Common myeloid progenitor, CD34-positive (primary cell): ENCODE measurements around the gene GJA4.
"Not testable (repeated sequence)": the region's sequence is repeated elsewhere in the genome, so short reads cannot be mapped to it uniquely, and the experiment has no call there.

Experiments
- CTCF ChIA-PET: fragments of 350-600 bp; sonication (Branson Sonifier 250); formaldehyde crosslinking; loops from one replicate; lab custom pipeline; 2021; ENCODE audit warnings: antibody characterized with exemption; lab: Charles Lee
- POLR2A ChIA-PET: fragments of 350-600 bp; sonication (Branson Sonifier 250); formaldehyde crosslinking; loops from one replicate; lab custom pipeline; 2021; ENCODE audit warnings: antibody characterized with exemption; lab: Charles Lee
- DNase-seq, 3 donors: peaks; one replicate each; pipeline versions ENCODE4 v3.0.0 to v3.0.0-alpha.2; 2013
- H3K27ac ChIP-seq, 2 experiments: 1 replicate in 1 of 2; 2 replicates in 1 of 2; pipeline ENCODE4 v1.7.0; 2013; ENCODE audit warnings: inconsistent platforms in 2 of 2, low read length in 2 of 2, mild to moderate bottlenecking in 2 of 2, low read depth in 1 of 2, moderate library complexity in 1 of 2; ENCODE audit not compliant: severe bottlenecking in 2 of 2, insufficient read depth in 1 of 2, poor library complexity in 1 of 2
- H3K27me3 ChIP-seq, 5 experiments: replicated peaks in 2 of 5; 1 replicate in 3 of 5; 2 replicates in 2 of 5; pipeline versions ENCODE4 v1.6.1 to v1.7.0; 2013; ENCODE audit warnings: low read length in 4 of 5, mild to moderate bottlenecking in 2 of 5, moderate library complexity in 2 of 5, inconsistent platforms in 1 of 5; ENCODE audit not compliant: insufficient read depth in 5 of 5, control insufficient read depth in 4 of 5
- H3K36me3 ChIP-seq, 4 experiments: 1 replicate in 2 of 4; 2 replicates in 2 of 4; pipeline versions ENCODE4 v1.6.1 to v1.7.0; 2013; ENCODE audit warnings: low read length in 3 of 4, control low read depth in 1 of 4, mild to moderate bottlenecking in 1 of 4; ENCODE audit not compliant: control insufficient read depth in 4 of 4, insufficient read depth in 4 of 4
- H3K4me1 ChIP-seq, 4 experiments: 1 replicate in 3 of 4; 2 replicates in 1 of 4; pipeline versions ENCODE4 v1.6.1 to v1.7.1; 2013; ENCODE audit warnings: low read length in 3 of 4, mild to moderate bottlenecking in 3 of 4, control low read depth in 1 of 4, inconsistent platforms in 1 of 4, moderate library complexity in 1 of 4; ENCODE audit not compliant: control insufficient read depth in 4 of 4, insufficient read depth in 4 of 4; ENCODE audit errors: control extremely low read depth in 1 of 4
- H3K4me3 ChIP-seq, 7 experiments: 1 replicate in 4 of 7; 2 replicates in 3 of 7; pipeline versions ENCODE4 v1.5.1 to v1.7.0; 2013; ENCODE audit warnings: mild to moderate bottlenecking in 7 of 7, low read length in 6 of 7, moderate library complexity in 6 of 7, inconsistent platforms in 2 of 7, low read depth in 2 of 7, control low read depth in 1 of 7; ENCODE audit not compliant: insufficient read depth in 4 of 7, control insufficient read depth in 1 of 7; ENCODE audit errors: extremely low read depth in 1 of 7
- H3K9me3 ChIP-seq, 5 experiments: 1 replicate in 4 of 5; 2 replicates in 1 of 5; pipeline versions ENCODE4 v1.6.1 to v1.7.1; 2013; ENCODE audit warnings: low read length in 4 of 5, mild to moderate bottlenecking in 2 of 5, inconsistent platforms in 1 of 5, low read depth in 1 of 5, moderate library complexity in 1 of 5; ENCODE audit not compliant: control insufficient read depth in 4 of 5, insufficient read depth in 2 of 5; ENCODE audit errors: control extremely low read depth in 1 of 5
- WGBS: methylation state at CpG from one replicate; pipeline ENCODE4 v1.1.5; 2013; ENCODE audit not compliant: insufficient coverage; 5-methylcytosine and 5-hydroxymethylcytosine counted together

GJA4 gene

GRCh38 chr1:34768856-34769255 is 23.9 kb upstream of the GJA4 start:
- Histone ChIP-seq H3K4me1 (no peaks in the 10 kb centered on the region), H3K36me3 (no peaks in the 10 kb centered on the region), H3K27me3 (peaks cover 0 to 3% (median 0%) of the 10 kb centered on the region in 5 experiments), H3K9me3 (peaks cover 0 to 1% (median 0%) of the 10 kb centered on the region in 5 experiments), H3K4me3 (no peak overlapping the region), H3K27ac (no peak overlapping the region)
- ChIA-PET CTCF (no interaction called here), POLR2A (no interaction called here)
- WGBS = 100% methylated on average over 1 of the region's 3 CpGs
- no peak for DNase-seq

DNA sequence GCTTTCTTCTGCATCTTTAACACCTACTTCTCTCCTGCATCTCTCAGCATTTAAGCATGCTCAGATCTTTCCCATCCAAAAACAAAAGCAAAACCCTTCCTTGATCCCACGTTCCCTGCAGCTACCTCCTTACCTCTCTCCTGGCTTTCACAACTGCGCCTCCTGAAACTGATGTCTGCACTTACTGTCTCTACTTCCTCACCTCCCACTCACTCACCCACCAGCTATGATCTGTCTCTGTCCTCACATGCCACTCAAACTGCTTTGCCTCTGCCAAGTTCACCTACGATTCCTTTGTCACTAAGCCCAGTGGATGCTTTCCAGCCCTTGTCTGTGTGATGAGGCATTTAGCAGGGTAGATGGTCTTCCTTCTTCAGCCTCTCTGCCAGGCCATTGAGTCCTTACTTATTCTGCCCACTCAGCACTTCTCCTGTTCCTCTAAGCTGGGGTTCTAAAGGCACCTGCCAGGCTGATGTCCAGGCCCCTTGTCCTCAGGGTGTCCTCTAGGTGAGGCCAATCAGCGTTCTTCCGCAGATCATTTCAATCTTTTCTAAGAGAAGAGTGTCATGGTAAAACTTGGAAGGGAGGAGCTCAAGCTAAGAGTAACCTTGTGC is 21.8 kb upstream of the GJA4 start:
- CTCF ChIA-PET = no interaction called here
- 96% methylated on average over 4 of the region's 5 CpGs for WGBS
- POLR2A ChIA-PET = no interaction called here
- peaks cover 0 to 4% (median 0%) of the 10 kb centered on the region in 5 experiments for H3K27me3 ChIP-seq
- no peaks in the 10 kb centered on the region for H3K4me1 ChIP-seq
- H3K36me3 ChIP-seq = no peaks in the 10 kb centered on the region
- H3K9me3 ChIP-seq = no peaks in the 10 kb centered on the region
- H3K4me3 ChIP-seq = no peak overlapping the region
- DNase-seq = no peak
- no peak overlapping the region for H3K27ac ChIP-seq

DNA sequence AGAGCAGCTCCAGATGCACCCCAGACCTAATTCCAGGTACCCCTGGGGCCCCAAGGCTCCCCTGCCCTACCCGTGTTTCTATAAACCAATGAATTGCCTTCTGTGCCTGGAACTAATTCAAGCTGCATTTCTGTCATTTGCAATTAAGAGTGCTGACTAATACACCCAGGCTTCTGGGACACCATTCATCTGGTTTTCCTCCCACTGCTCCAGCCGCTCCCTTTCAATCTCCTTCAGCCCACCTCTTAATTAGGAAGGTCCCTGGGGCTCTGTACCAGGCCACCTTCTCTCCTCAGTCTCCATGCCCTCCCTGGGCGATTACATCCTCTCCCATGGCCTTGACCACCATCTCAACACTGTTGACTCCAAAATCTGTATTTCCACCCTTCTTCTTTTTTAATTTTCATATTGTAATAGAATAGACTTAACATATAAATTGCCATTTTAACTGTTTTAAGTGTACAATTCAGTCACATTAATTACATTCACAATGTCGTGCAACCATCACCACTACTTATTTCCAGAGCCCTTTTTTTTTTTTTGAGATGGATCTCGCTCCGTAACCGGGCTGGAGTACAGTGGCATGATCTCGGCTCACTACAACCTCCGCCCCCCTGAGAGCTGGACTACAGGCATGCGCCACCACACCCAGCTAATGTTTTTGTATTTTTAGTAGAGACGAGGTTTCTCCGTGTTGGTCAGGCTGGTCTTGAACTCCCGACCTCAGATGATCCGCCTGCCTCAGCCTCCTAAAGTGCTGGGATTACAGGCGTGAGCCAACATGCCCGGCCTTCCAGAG is 21.0 kb upstream of the GJA4 start:
- Histone ChIP-seq H3K4me3 (no peak overlapping the region), H3K4me1 (peaks cover 0 to 7% (median 1%) of the 10 kb centered on the region in 4 experiments), H3K27me3 (peaks cover 0 to 6% (median 0%) of the 10 kb centered on the region in 5 experiments), H3K27ac (no peak overlapping the region), H3K9me3 (no peaks in the 10 kb centered on the region), H3K36me3 (no peaks in the 10 kb centered on the region)
- ChIA-PET CTCF (interaction anchor here (1.2 kb wide), 1 partner anchor 30 kb away, joined by 3 read pairs; no protein-coding TSS in a partner anchor), POLR2A (no interaction called here)
- no peak for DNase-seq
- 98% methylated on average over 11 of the region's 16 CpGs for WGBS

DNA sequence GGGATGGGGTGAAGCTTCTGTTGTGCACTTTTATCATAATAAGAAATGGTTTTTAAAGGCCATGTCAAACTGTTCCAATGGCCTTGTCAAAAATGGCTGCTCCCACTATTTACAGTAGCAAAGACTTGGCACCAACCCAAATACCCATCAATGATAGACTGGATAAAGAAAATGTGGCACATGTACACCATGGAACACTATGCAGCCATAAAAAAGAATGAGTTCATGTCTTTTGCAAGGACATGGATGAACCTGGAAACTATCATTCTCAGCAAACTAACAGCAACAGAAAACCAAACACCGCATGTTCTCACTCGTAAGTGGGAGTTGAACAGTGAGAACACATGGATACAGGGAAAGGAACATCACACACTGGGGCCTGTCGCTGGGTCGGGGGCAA is 19.7 kb upstream of the GJA4 start:
- peaks cover 0 to 14% (median 5%) of the 10 kb centered on the region in 4 experiments for H3K4me1 ChIP-seq
- H3K36me3 ChIP-seq, DNase-seq, H3K9me3 ChIP-seq, H3K27ac ChIP-seq, H3K4me3 ChIP-seq, H3K27me3 ChIP-seq, POLR2A ChIA-PET: not testable (repeated sequence)
- WGBS = no CpG with 5 or more reads among the region's 4 CpGs
- CTCF ChIA-PET = interaction anchor here (1.2 kb wide), 1 partner anchor 31 kb away, joined by 3 read pairs; no protein-coding TSS in a partner anchor

- no peaks in the 10 kb centered on the region for H3K36me3 ChIP-seq
- ChIA-PET CTCF (no interaction called here), POLR2A (no interaction called here)
- H3K4me1 ChIP-seq = peaks cover 0 to 14% (median 5%) of the 10 kb centered on the region in 4 experiments
- H3K27me3 ChIP-seq = peaks cover 0 to 7% (median 2%) of the 10 kb centered on the region in 5 experiments
- 98% methylated on average over 8 of the region's 8 CpGs for WGBS
- no peak for DNase-seq
- no peaks in the 10 kb centered on the region for H3K9me3 ChIP-seq
- H3K4me3 ChIP-seq = no peak overlapping the region
- no peak overlapping the region for H3K27ac ChIP-seq
These were observed 17.8 kb upstream of the GJA4 start for GRCh38 chr1:34774957-34775356.

DNA sequence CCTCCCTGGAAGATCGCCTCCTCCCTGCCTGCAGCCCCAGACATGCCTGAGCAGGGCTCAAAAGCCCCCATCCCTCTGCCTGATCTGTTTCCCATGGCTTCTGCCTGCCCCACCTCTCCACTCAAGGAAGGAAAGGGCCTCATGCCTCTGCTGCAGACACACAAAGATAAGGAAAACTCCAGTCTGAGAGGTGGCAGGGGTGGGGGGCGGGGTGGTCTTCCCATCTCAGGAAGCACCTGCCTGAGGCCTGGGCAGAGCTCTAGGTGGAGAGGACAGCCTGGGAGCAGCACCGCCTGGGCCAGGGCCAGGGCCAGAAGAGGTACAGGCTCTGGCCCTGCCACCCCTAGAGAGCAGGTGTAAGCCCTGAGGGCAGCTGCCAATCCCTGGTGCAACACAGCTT is 15.9 kb upstream of the GJA4 start:
- peak in 1 of 3 donors; percentile 33 for DNase-seq

More for the DNA sequence above, 15.9 kb upstream of the GJA4 start:
- Histone ChIP-seq H3K9me3 (no peaks in the 10 kb centered on the region), H3K4me1 (peaks cover 0 to 24% (median 10%) of the 10 kb centered on the region in 4 experiments), H3K27me3 (peaks cover 0 to 22% (median 15%) of the 10 kb centered on the region in 5 experiments), H3K36me3 (no peaks in the 10 kb centered on the region), H3K4me3 (peak overlapping the region in 1 of 7 experiments; percentile 21), H3K27ac (no peak overlapping the region)
- POLR2A ChIA-PET = interaction anchor here (0.7 kb wide), 1 partner anchor 132 kb away, joined by 4 read pairs; no protein-coding TSS in a partner anchor
- 6% methylated on average over 2 of the region's 3 CpGs for WGBS
- CTCF ChIA-PET = interaction anchor here (0.8 to 1.6 kb wide), 3 partner anchors 10 to 75 kb away, joined by 3 to 8 read pairs (median 4); no protein-coding TSS in a partner anchor
